NCI-H748 (cell line): ENCODE data around the gene PRKCI.
"Not testable (repeated sequence)": the region's sequence is repeated elsewhere in the genome, so short reads cannot be mapped to it uniquely, and the experiment has no call there.

Experiments used
- DNase-seq: peaks from one replicate; lab custom pipeline; 2025; ENCODE audit not compliant: unreplicated experiment; lab: John Stamatoyannopoulos, UW

PRKCI gene

GRCh38 chr3:170338690-170339340 lies 116.6 kb downstream of the PRKCI start:
- no peak for DNase-seq

- not testable (repeated sequence) for DNase-seq
Observed at GRCh38 chr3:170342273-170342672, 120.0 kb downstream of the PRKCI start.

DNA sequence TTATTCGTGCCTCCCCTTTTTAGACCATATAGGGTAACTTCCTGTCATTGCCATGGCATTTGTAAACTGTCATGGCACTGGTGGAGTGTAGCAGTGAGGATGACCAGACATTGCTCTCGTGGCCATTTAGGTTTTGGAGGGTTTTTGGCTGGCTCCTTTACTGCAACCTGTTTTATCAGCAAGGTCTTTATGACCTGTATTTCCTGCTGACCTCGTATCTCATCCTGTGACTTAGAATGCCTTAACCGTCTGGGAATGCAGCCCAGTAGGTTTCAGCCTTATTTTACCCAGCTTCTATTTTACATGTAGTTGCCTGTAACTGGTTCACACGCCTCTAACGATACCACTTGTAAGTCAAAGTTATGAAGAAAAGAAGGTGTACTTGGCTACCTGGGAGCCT lies 121.6 kb downstream of the PRKCI start:
- DNase-seq, result not testable (repeated sequence)

DNA sequence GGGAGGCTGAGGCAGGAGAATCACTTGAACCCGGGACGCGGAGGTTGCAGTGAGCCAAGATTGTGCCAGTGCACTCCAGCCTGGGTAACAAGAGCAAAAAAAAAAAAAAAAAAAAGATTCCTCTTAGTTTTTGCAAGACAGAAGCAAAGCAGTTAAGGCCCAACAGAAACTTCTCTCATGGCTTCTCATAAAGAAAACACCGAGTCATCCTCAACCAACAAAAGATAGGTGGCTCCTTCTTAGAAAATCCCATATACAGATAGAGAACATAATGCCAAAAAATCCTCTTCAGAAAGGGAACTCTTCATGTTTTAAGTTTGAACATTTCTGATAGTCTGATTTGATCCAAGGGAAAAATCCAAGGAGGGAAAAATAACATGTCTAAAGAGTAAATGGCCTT lies 122.7 kb downstream of the PRKCI start:
- no peak for DNase-seq

- no peak for DNase-seq
Observed at GRCh38 chr3:170346481-170347392, 124.5 kb downstream of the PRKCI start.

DNA sequence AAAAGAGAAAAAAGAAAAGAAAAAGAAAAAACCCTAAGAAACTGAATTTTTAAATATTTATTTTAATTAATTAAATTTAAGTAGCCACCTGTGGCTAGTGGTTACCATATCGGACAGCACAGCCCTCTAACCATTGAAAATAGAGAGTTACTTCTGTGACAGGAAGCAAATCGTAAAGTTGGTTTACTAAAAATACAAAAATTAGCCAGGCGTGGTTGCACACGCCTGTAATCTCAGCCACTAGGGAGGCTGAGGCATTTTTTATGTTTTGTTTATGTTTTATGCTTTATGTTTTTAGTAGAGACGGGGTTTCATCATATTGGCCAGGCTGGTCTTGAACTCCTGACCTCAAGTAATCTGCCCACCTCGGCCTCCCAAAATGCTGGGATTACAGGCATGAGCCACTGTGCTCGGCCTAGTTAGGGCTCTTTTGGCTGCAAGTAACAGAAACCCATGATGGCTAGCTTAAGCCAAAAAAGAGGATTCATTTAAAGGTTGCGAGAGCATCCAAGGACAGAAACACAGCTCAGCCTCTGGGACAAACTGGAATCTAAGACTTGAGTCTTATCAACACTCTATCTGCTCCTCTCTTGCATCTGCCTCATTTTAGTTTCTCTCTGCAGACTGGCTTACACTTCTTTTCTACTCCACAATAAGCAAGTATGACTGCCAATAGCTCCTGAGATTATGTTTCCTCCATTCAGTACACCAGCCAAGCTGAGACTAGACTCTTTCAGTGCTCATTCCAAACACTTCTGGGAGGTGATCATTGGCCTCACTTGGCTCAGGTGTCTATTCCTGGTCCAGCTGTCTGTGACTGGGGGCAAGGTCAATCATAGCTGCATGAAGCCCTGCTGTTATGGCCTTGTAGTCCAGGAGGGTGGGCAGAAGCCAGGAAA lies 128.5 kb downstream of the PRKCI start:
- DNase-seq, result no peak

DNA sequence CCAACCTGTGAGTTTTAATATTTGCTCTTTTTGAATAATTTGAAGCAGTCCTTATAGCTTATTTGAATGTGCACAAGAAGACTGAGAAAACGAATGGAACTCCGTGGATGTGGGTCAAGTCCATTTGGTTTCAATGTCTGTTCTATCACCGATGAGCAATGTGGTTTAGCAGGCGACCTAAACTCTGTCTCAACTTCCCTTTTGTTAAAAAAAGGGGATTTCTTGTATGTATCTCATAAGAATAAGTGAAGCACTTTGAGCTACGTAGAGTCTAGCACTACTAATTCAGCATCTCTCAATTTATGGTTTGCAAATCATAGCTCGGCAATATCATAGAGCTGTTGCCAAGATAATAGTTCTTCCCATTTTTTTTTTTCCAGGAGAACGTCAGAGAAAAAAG lies 130.7 kb downstream of the PRKCI start:
- no peak for DNase-seq

GRCh38 chr3:170353485-170353884 lies 131.3 kb downstream of the PRKCI start:
- no peak for DNase-seq

- DNase-seq, result no peak
Observed at GRCh38 chr3:170354760-170355159, 132.5 kb downstream of the PRKCI start.
